ENCODE data around the gene YOD1.
"Not testable (repeated sequence)": the region's sequence is repeated elsewhere in the genome, so short reads cannot be mapped to it uniquely, and the experiment has no call there.

The YOD1 gene

DNA sequence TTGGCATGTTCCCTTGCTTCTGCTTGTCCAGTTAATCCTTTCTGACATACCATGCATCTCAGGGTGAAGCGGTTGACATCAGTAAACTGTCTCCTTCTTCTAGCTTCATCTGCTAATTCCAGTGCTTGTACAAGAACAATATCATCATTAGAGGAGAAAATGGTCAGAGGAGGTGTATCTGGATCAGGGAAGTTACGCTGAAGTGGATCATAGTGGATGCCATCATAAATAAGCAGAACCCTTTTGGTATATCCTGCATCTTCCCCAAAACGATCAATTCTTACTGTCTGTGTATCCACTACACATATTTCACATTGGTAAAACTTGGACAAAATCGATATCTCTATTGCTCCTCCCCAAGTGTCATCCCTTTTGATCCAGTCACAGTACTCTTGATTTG, 2.0 kb downstream of the YOD1 start:
- DNase-seq (ENCODE audit: low spot score), result no peak
- H3K27me3 Mint-ChIP-seq (ENCODE audit: low read depth), result no peaks in the 10 kb centered on the region
- H3K36me3 Mint-ChIP-seq (ENCODE audit: low read depth), result peaks cover 38% of the 10 kb centered on the region
- H3K9me3 Mint-ChIP-seq, result no peaks in the 10 kb centered on the region
- no peak overlapping the region for H3K27ac Mint-ChIP-seq
- H3K4me3 Mint-ChIP-seq, result peak overlapping the region; percentile 100
- H3K4me1 Mint-ChIP-seq (ENCODE audit: low read depth), result peaks cover 50% of the 10 kb centered on the region

DNA sequence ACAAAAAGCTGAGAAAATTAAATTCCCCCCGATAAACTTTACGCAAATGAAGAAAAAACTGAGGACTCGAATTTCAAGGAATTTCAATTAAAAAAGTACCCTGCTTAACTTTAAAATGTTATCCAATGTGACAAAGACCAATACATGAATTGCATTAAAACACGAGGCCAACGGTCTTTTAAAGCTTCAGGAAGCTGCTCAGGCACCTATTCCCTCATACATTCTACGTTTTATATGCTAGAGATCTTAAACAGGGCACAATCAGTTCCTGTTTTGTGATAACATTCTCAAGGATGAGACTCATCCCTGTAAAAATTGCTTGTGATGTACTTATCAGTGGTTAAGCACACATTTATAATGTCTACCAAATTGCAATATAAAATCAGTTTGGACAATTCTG, 3.0 kb downstream of the YOD1 start:
- H3K36me3 Mint-ChIP-seq (ENCODE audit: low read depth), result peaks cover 41% of the 10 kb centered on the region
- no peak for DNase-seq (ENCODE audit: low spot score)
- no peak overlapping the region for H3K27ac Mint-ChIP-seq
- H3K9me3 Mint-ChIP-seq, result no peaks in the 10 kb centered on the region
- H3K27me3 Mint-ChIP-seq (ENCODE audit: low read depth), result no peaks in the 10 kb centered on the region
- H3K4me3 Mint-ChIP-seq, result no peak overlapping the region
- H3K4me1 Mint-ChIP-seq (ENCODE audit: low read depth), result peaks cover 50% of the 10 kb centered on the region

DNA sequence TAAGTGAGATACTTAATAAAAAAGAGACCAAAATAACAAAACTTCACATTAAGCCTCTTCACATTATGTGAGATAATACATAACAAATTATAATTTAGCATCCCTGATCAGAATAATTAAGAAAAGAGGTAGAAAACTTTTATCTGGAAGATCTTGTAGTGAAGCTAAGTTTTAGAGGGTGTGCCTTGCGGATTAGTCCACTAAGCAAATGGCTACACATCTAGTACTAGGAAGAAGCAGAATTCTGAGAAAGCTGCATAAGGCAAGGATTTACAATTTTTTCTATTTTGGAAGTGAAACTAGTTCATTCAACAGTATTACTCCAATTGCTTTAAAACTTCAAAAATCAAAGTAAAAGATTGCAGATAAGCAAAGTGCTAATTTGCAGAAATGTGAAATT, 3.5 kb downstream of the YOD1 start:
- DNase-seq (ENCODE audit: low spot score), result no peak
- H3K4me1 Mint-ChIP-seq (ENCODE audit: low read depth), result peaks cover 47% of the 10 kb centered on the region
- H3K9me3 Mint-ChIP-seq, result no peaks in the 10 kb centered on the region
- peaks cover 44% of the 10 kb centered on the region for H3K36me3 Mint-ChIP-seq (ENCODE audit: low read depth)
- H3K4me3 Mint-ChIP-seq, result no peak overlapping the region
- H3K27ac Mint-ChIP-seq, result no peak overlapping the region
- H3K27me3 Mint-ChIP-seq (ENCODE audit: low read depth), result no peaks in the 10 kb centered on the region

DNA sequence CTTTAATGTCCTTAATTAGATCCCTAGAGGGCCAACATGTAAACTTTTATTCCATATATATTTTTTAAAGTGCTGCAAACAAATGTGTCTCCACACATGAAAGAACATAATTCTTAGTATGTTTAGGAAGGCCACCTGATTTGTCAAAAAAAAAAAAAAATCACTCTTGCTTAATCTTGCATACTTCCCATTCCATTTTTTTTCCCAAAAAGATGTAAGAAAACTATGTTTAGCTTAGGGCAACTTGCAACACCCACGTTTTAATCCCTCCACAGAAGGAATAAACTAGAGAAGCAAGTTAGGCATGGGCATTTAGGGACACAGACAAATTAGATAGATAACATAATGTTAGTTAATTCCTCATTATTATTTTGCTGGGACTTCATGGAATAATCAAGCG, 5.6 kb downstream of the YOD1 start:
- H3K4me3 Mint-ChIP-seq, result no peak overlapping the region
- no peak overlapping the region for H3K27ac Mint-ChIP-seq
- H3K27me3 Mint-ChIP-seq (ENCODE audit: low read depth), result no peaks in the 10 kb centered on the region
- no peaks in the 10 kb centered on the region for H3K9me3 Mint-ChIP-seq
- H3K4me1 Mint-ChIP-seq (ENCODE audit: low read depth), result peaks cover 34% of the 10 kb centered on the region
- DNase-seq (ENCODE audit: low spot score), result no peak
- peaks cover 45% of the 10 kb centered on the region for H3K36me3 Mint-ChIP-seq (ENCODE audit: low read depth)

DNA sequence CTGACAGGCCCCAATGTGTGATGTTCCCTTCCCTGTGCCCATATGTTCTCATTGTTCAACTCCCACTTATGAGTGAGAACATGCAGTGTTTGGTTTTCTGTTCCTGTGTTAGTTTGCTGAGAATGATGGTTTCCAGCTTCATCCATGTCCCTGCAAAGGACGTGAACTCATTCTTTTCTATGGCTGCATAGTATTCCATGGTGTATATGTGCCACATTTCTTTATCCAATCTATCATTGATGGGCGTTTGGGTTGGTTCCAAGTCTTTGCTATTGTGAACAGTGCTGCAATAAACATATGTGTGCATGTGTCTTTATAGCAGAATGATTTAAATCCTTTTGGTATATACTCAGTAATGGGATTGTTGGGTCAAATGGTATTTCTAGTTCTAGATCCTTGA, 9.6 kb downstream of the YOD1 start:
- H3K27me3 Mint-ChIP-seq (ENCODE audit: low read depth); H3K9me3 Mint-ChIP-seq; H3K4me1 Mint-ChIP-seq (ENCODE audit: low read depth); H3K4me3 Mint-ChIP-seq; DNase-seq (ENCODE audit: low spot score); H3K27ac Mint-ChIP-seq: not testable (repeated sequence)
- H3K36me3 Mint-ChIP-seq (ENCODE audit: low read depth), result peaks cover 19% of the 10 kb centered on the region

DNA sequence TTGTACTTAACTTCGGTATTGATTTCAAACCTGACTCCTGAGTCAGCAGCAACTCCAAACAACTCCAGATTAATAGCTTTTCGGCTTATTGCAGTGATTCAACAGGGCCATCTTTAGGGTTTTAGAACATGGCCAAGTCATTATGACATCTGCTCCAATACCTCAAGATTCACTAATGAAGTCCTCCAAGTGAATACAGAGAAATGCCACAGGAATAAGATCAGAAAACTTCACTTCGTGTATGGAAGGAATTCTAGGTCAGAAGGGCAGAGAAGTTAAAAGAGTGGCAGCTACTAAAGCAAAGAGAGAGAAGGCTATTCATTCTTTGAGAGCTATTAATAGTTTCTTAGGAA, 10.9 kb downstream of the YOD1 start:
- peaks cover 7% of the 10 kb centered on the region for H3K27me3 Mint-ChIP-seq (ENCODE audit: low read depth)
- H3K4me1 Mint-ChIP-seq (ENCODE audit: low read depth), result peaks cover 3% of the 10 kb centered on the region
- no peaks in the 10 kb centered on the region for H3K9me3 Mint-ChIP-seq
- no peak overlapping the region for H3K4me3 Mint-ChIP-seq
- peaks cover 11% of the 10 kb centered on the region for H3K36me3 Mint-ChIP-seq (ENCODE audit: low read depth)
- no peak for DNase-seq (ENCODE audit: low spot score)
- no peak overlapping the region for H3K27ac Mint-ChIP-seq

DNA sequence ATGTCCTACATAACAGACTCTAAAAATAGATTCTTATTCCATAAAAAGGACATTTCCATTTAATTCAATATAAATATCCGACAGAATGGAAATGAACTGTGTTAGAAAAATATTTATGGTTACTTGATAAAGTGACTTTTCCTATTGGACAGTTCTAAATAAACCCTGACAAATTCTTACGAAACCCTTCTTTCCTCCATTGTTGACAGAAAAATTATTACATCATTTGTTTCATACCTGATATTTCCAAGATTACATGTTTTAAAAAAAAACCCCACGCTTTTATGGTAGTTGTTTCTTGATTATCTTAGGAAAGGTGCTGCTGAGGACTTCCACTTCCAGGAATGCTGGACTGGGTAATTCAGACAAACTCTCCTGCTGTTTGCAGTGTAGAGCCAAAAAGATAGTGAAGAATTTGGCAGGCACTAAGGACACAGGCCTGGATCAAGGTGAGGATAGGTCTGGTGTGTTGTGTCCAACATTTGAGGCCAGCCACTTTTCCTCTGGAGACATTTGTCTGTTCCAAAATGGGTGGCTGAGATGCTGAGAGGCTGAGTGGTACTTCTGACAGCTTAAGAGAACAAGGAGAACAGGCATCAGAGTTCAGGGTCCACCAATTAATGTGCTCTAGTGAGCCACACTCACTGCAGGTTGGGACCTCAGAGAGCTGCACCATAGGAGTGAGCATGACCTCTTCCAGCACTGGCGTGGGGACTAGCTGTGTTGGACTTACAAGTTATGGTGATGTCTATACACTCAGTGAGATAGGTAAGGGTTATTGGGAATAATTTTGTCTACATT, 11.4 kb downstream of the YOD1 start:
- H3K4me1 Mint-ChIP-seq (ENCODE audit: low read depth), result peaks cover 3% of the 10 kb centered on the region
- DNase-seq (ENCODE audit: low spot score), result no peak
- peaks cover 9% of the 10 kb centered on the region for H3K27me3 Mint-ChIP-seq (ENCODE audit: low read depth)
- no peak overlapping the region for H3K27ac Mint-ChIP-seq
- peaks cover 8% of the 10 kb centered on the region for H3K36me3 Mint-ChIP-seq (ENCODE audit: low read depth)
- H3K4me3 Mint-ChIP-seq, result no peak overlapping the region
- no peaks in the 10 kb centered on the region for H3K9me3 Mint-ChIP-seq

DNA sequence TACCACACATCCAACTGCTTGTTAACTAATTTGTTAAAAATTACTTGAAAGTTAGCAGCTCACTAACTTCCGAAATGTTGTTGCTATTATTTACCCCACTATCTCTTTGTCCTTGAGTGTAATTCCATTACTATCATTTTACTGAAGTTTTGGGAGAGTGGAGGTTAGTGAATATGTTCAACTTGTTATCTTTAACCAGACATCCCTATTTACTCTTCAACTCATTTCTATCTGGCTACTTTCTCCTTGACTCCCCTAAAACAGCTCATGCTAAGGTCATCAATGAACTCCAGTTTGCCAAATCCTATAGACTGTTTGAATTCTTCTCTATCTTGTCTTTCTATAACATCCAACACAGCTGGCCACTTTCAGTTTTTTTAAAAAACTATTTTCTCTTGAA, 14.1 kb downstream of the YOD1 start:
- Mint-ChIP-seq H3K36me3 (ENCODE audit: low read depth) (no peaks in the 10 kb centered on the region), H3K4me3 (no peak overlapping the region), H3K27ac (no peak overlapping the region), H3K9me3 (no peaks in the 10 kb centered on the region), H3K4me1 (ENCODE audit: low read depth) (no peaks in the 10 kb centered on the region), H3K27me3 (ENCODE audit: low read depth) (peaks cover 32% of the 10 kb centered on the region)
- DNase-seq (ENCODE audit: low spot score), result no peak

DNA sequence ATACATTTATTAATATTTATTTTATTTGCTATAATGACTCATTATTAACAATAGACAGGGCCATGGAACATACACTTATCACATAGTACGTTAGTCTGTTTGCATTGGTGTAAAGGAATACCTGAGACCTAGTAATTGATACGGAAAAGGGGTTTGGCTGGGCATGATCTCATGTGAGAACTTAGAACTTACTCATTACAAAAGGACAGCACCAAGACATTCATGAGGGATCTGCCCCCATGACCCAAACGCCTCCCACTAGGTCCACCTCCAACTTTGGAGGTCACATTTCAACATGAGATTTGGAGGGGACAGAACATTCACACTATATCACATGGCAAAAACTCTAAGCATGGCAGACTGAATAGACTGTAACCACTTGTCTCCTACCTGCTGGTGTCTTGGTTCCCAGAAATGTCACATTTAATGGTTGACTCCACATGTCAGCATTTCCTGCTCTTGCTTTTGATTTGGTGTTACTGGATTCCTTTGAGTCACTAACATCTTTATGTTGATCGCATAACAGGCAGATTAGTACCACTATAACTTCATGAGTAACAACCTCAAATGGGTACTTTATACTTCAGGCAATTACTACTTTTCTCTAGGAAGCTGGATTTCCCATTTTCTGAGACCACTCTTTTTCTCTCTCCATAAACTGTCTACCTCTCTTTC, 15.0 kb downstream of the YOD1 start:
- H3K27me3 Mint-ChIP-seq (ENCODE audit: low read depth), result peaks cover 40% of the 10 kb centered on the region
- DNase-seq (ENCODE audit: low spot score), result no peak
- H3K4me1 Mint-ChIP-seq (ENCODE audit: low read depth), result no peaks in the 10 kb centered on the region
- no peaks in the 10 kb centered on the region for H3K9me3 Mint-ChIP-seq
- H3K4me3 Mint-ChIP-seq, result no peak overlapping the region
- no peak overlapping the region for H3K27ac Mint-ChIP-seq
- H3K36me3 Mint-ChIP-seq (ENCODE audit: low read depth), result no peaks in the 10 kb centered on the region

DNA sequence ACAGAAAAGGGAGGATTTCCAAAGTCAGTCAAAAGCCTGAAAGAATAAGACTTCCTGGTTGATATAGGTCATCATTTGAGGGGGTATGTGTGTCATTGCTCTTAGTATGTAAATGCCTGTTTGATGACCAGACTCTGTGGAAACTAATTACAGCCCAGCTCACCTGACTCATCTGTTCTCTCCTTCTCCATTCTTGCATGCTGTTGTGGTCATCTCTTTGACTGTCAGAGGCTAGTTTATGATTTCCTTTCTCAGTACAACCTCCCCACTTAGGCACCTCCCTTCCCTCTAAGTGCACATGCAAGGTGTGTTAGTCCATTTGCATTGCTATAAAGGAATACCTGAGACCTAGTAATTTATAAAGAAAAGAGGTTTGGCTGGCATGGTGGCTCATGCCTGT, 16.0 kb downstream of the YOD1 start:
- Mint-ChIP-seq H3K27ac (no peak overlapping the region), H3K36me3 (ENCODE audit: low read depth) (no peaks in the 10 kb centered on the region), H3K9me3 (no peaks in the 10 kb centered on the region), H3K4me3 (no peak overlapping the region), H3K4me1 (ENCODE audit: low read depth) (no peaks in the 10 kb centered on the region), H3K27me3 (ENCODE audit: low read depth) (peaks cover 47% of the 10 kb centered on the region)
- DNase-seq (ENCODE audit: low spot score), result no peak

DNA sequence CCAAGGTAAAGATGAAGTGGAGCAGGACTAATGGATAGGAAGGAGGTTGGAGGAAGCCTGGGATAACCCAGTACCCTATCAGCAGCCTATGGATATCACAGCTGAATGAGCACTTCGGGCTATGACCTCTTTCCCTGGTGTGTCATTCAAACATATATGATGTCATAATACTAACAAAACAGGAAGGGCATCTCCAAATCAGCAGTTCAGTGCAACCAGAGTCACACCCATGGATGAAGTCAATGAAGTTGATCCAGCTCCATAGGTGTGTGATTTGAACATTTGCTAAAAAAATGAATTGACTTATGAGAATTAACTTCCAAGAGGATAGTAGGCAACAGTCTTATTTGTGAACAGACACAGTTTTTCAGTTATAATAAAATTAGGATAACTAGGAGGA, 16.8 kb downstream of the YOD1 start:
- Mint-ChIP-seq H3K4me1 (ENCODE audit: low read depth) (no peaks in the 10 kb centered on the region), H3K36me3 (ENCODE audit: low read depth) (no peaks in the 10 kb centered on the region), H3K27me3 (ENCODE audit: low read depth) (peaks cover 50% of the 10 kb centered on the region), H3K4me3 (no peak overlapping the region), H3K9me3 (no peaks in the 10 kb centered on the region), H3K27ac (no peak overlapping the region)
- DNase-seq (ENCODE audit: low spot score), result no peak

DNA sequence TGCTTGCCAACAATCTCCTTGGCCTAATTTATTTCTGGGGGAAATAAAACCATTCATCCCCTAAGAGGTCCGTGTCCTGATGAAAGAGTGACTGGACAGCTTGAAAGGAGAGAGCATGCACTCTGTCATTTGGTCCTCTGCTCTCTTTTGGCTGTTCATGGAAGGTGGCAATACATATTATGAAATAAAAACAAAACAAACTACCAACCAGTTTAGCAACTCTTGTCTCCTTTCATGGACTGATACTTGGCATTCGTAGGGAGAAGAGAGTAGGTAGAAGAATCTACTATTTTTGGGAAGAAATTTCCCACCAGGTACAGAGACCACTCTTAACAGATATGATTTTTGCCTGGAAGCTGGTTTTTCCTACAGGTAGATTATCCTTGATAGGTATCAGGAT, 17.7 kb downstream of the YOD1 start:
- Mint-ChIP-seq H3K4me3 (no peak overlapping the region), H3K36me3 (ENCODE audit: low read depth) (no peaks in the 10 kb centered on the region), H3K4me1 (ENCODE audit: low read depth) (no peaks in the 10 kb centered on the region), H3K27ac (no peak overlapping the region), H3K9me3 (no peaks in the 10 kb centered on the region), H3K27me3 (ENCODE audit: low read depth) (peaks cover 58% of the 10 kb centered on the region)
- no peak for DNase-seq (ENCODE audit: low spot score)

DNA sequence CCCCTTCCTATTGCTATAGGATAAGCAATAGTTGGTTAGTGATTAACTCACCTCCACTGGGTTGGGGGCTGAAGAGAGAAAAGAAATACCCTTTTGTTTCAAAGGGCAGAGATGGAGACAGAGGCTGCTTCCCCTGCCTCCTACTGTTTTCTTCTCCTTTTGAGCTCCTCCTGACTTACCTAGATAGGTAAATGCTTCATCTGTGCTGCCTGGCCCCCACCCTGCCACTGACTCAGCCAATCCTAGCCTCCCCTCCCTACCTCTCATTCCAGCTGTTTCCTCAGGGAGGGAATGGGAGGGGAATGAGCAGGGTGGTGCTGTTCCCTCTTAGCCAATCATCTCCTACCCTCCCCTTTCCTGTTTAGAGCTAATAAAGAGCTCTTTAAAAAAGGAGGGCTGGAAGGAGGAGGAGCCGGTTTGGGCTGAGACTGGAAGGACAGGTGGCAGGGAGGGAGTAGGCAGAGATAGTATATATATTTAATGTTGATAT, 18.4 kb downstream of the YOD1 start, which contains the start of gene C1orf116:
TSS of gene C1orf116 (minus strand) at position 229 of the 490 bp plus-strand sequence. CDS start 5,158 bp downstream, outside the sequence.
- Mint-ChIP-seq H3K4me1 (ENCODE audit: low read depth) (no peaks in the 10 kb centered on the region), H3K4me3 (no peak within 1 kb of the TSS), H3K36me3 (ENCODE audit: low read depth) (no peaks in the 10 kb centered on the region), H3K27me3 (ENCODE audit: low read depth) (peaks cover 60% of the 10 kb centered on the region), H3K27ac (no peak within 1 kb of the TSS), H3K9me3 (no peaks in the 10 kb centered on the region)
- DNase-seq (ENCODE audit: low spot score), result no peak

DNA sequence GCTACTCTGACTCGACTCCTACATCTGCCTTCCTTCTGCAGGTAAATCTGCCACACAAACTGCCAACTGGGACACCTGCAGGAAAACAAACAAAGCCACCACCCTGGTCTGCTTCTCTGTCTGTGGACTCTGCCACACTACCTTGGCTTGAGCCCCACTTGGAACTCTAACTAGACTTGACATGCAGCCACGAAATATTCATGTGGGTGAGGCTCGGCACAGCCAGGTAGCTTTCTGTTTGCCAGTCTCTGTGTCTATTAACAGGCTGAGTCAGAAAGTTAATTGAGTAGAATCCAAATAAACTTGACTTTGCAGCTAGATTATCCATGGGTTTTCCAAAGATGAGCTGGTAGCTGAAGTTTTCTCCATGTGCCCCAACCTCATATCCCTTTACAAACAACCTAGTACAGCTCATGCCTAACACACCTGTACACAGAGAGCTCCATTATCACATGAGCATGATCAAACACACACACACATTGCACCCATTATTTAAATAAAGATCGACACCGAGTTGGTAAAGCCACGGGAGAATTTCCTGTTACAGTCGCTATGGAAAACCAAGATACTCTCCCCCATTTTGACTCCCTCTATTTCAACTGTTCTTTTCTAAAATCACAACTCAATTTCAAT, 19.3 kb downstream of the YOD1 start:
- Mint-ChIP-seq H3K9me3 (no peaks in the 10 kb centered on the region), H3K4me1 (ENCODE audit: low read depth) (no peaks in the 10 kb centered on the region), H3K27ac (no peak overlapping the region), H3K36me3 (ENCODE audit: low read depth) (no peaks in the 10 kb centered on the region), H3K27me3 (ENCODE audit: low read depth) (peaks cover 65% of the 10 kb centered on the region), H3K4me3 (no peak overlapping the region)
- DNase-seq (ENCODE audit: low spot score), result no peak
